Pancreas (tissue), 10 donors: ENCODE measurements around the gene ZNF224. TPM values are rescaled to one million over a fixed set of nuclear protein-coding genes. Genes with fewer than 3 reads are reported as not detected.

ENCODE experiments used
- ATAC-seq, 4 donors: fragments of 200-7000 bp; cut with Tn5 transposase; one replicate each; pipeline versions ENCODE4 v1.8.0 to v1.9.1; 2020; ENCODE audit warnings: mild to moderate bottlenecking in 4 of 4, moderate library complexity in 4 of 4
- DNase-seq, 6 donors: peaks; one replicate each; pipeline ENCODE4 v3.0.0-alpha.2; 2020
- FAIRE-seq: peaks from 2 replicates; lab custom pipeline; 2012; peaks lifted over from hg19 to GRCh38; lab: Jason Lieb, UNC
- H3K27ac ChIP-seq, 4 donors: fragments of 200-600 bp; sonication (generic); 1 replicate in 3 of 4; 2 replicates in 1 of 4; pipeline versions ENCODE4 v1.5.0 to v1.8.0; 2020
- H3K27me3 ChIP-seq, 4 donors: fragments of 200-600 bp; one replicate each; pipeline ENCODE4 v1.8.0; 2021
- H3K36me3 ChIP-seq, 3 donors: fragments of 200-600 bp; sonication (generic) in 1 of 3; one replicate each; pipeline versions ENCODE4 v1.5.0 to v1.8.0; 2020 to 2021
- H3K4me1 ChIP-seq, 3 donors: fragments of 200-600 bp; one replicate each; pipeline ENCODE4 v1.8.0; 2021
- H3K4me3 ChIP-seq, 4 donors: fragments of 200-600 bp; sonication (generic) in 2 of 4; one replicate each; pipeline versions ENCODE4 v1.5.0 to v1.8.0; 2020 to 2021
- H3K9me3 ChIP-seq, 4 donors: fragments of 200-600 bp; one replicate each; pipeline ENCODE4 v1.8.0; 2021
- WGBS, 2 donors: extraction: QIAGEN DNeasy Blood & Tissue Kit; methylation state at CpG; one replicate each; pipeline ENCODE4 v1.1.7; 2013; 5-methylcytosine and 5-hydroxymethylcytosine counted together
- intact Hi-C, 3 donors: fragments of 100-400 bp; cut with DNase I; formaldehyde crosslinking; loops; one replicate each; pipeline versions ENCODE4 v1.11.1 to v1.14.2; 2022
- polyA plus RNA-seq, 2 donors: library from polyadenylated mRNA; stranded (reverse); fragments of 200-250 nt; gene quantifications; one replicate each; pipeline ENCODE4 v1.2.3, GENCODE V29; 2013
- total RNA-seq, 6 donors: library from RNA; stranded (reverse); fragmentation: NEBNext Ultra II Directional in 4 of 6; extraction: Animal tissue kit (Norgen Biotek cat#: 25700) in 4 of 6; gene quantifications; one replicate each; pipeline versions ENCODE4 v1.2.1 to v1.2.4, GENCODE V29; 2021 to 2023
- TF ChIP-seq, protein P1 (sequence below), 4 donors: fragments of 200-600 bp; sonication (generic) in 3 of 4; IDR thresholded peaks; one replicate each; pipeline versions ENCODE4 v1.5.0 to v1.8.0; 2021; ENCODE audit warnings: antibody characterized with exemption in 4 of 4
- donor health status: healthy with polysubstance abuse.
- donor health status: DM: no; HTN: no; CAD: no; lungs with moderate emphysema.
- donor health status: DM: no; HTN: no; CAD: no.
- donor health status: control.
- donor health status: control.
- donor health status: Bipolar disorder and iron deficiency.
- donor health status: DM: yes; HTN: yes; CAD: no.
- donor health status: DM: no; HTN: no; CAD: no.
- donor health status: DM: no; HTN: no; CAD: no.
- donor health status: DM: yes; HTN: yes; CAD: no.

The ZNF224 gene
- total and polyA plus RNA-seq, 8 donors = 5.4 to 22.6 (median 11.0) TPM

DNA sequence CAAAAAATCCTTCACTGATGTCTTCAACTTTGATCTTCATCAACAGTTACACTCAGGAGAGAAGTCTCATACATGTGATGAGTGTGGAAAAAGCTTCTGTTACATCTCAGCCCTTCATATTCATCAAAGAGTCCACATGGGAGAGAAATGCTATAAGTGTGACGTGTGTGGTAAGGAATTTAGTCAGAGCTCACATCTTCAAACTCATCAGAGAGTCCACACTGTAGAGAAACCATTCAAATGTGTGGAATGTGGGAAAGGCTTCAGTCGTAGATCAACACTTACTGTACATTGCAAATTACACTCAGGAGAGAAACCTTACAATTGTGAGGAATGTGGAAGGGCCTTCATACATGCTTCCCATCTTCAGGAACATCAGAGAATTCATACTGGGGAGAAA is 62.3 kb downstream of the ZNF224 start:
- WGBS, 2 donors = 96% methylated on average over 2 of the region's 2 CpGs
- Histone ChIP-seq H3K27ac (no peak overlapping the region), H3K4me1 (no peaks in the 10 kb centered on the region), H3K4me3 (no peak overlapping the region), H3K36me3 (peaks cover 3 to 45% (median 27%) of the 10 kb centered on the region in 3 donors), H3K27me3 (no peaks in the 10 kb centered on the region), H3K9me3 (peaks cover 0 to 10% (median 4%) of the 10 kb centered on the region in 4 donors)
- intact Hi-C loops = no loop called here
- DNase-seq = no peak
- no peak for ATAC-seq
- FAIRE-seq = no peak
- TF ChIP-seq, protein P1, sequence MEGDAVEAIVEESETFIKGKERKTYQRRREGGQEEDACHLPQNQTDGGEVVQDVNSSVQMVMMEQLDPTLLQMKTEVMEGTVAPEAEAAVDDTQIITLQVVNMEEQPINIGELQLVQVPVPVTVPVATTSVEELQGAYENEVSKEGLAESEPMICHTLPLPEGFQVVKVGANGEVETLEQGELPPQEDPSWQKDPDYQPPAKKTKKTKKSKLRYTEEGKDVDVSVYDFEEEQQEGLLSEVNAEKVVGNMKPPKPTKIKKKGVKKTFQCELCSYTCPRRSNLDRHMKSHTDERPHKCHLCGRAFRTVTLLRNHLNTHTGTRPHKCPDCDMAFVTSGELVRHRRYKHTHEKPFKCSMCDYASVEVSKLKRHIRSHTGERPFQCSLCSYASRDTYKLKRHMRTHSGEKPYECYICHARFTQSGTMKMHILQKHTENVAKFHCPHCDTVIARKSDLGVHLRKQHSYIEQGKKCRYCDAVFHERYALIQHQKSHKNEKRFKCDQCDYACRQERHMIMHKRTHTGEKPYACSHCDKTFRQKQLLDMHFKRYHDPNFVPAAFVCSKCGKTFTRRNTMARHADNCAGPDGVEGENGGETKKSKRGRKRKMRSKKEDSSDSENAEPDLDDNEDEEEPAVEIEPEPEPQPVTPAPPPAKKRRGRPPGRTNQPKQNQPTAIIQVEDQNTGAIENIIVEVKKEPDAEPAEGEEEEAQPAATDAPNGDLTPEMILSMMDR (IDR thresholded peaks at IDR 0.05) = no peak

Other genes with a start within 250 kb of the ZNF224 start
- 1 to 10 TPM in 2 of 6 donors, under 1 TPM in 4; 0.51 to 2.5 (median 0.73) TPM for gene ZNF404, start 210.4 kb upstream of the ZNF224 start, total RNA-seq
- 1 to 10 TPM; 4.3 to 5.0 TPM for gene ZNF404, start 210.4 kb upstream of the ZNF224 start, polyA plus RNA-seq
- 1 to 10 TPM; 2.7 to 8.7 (median 4.4) TPM for gene ZNF45, start 159.1 kb upstream of the ZNF224 start, total RNA-seq
- 1 to 10 TPM; 2.3 to 5.1 TPM for gene ZNF45, start 159.1 kb upstream of the ZNF224 start, polyA plus RNA-seq
- 1 to 10 TPM in 5 of 6 donors, under 1 TPM in 1; 0.98 to 3.9 (median 1.5) TPM for gene ZNF221, start 143.1 kb upstream of the ZNF224 start, total RNA-seq
- 1 to 10 TPM in 1 of 2 donors, under 1 TPM in 1; 0.65 to 1.3 TPM for gene ZNF221, start 143.1 kb upstream of the ZNF224 start, polyA plus RNA-seq
- gene ZNF155, start 110.2 kb upstream of the ZNF224 start, total RNA-seq = 1 to 10 TPM; 1.2 to 5.2 (median 2.9) TPM
- 1 to 10 TPM; 2.9 to 7.3 TPM for gene ZNF155, start 110.2 kb upstream of the ZNF224 start, polyA plus RNA-seq
- gene ZNF230, start 91.4 kb upstream of the ZNF224 start, total RNA-seq = 1 to 10 TPM in 5 of 6 donors, under 1 TPM in 1; 0.79 to 2.9 (median 2.0) TPM
- 1 to 10 TPM in 1 of 2 donors, under 1 TPM in 1; 0.84 to 1.9 TPM for gene ZNF230, start 91.4 kb upstream of the ZNF224 start, polyA plus RNA-seq
- 1 to 10 TPM; 1.2 to 1.7 (median 1.5) TPM for gene ZNF222, start 69.0 kb upstream of the ZNF224 start, total RNA-seq
- 1 to 10 TPM; 1.3 to 3.6 TPM for gene ZNF222, start 69.0 kb upstream of the ZNF224 start, polyA plus RNA-seq
- 1 to 10 TPM in 5 of 6 donors, under 1 TPM in 1; 0.95 to 4.7 (median 1.7) TPM for gene ZNF223, start 42.3 kb upstream of the ZNF224 start, total RNA-seq
- 1 to 10 TPM; 2.5 to 4.4 TPM for gene ZNF223, start 42.3 kb upstream of the ZNF224 start, polyA plus RNA-seq
- 1 to 10 TPM in 1 of 6 donors, under 1 TPM in 5; 0.42 to 1.9 (median 0.85) TPM for gene ZNF284, start 22.2 kb upstream of the ZNF224 start, total RNA-seq
- gene ZNF284, start 22.2 kb upstream of the ZNF224 start, polyA plus RNA-seq = under 1 TPM; 0.53 to 0.92 TPM
- gene ZNF225, start 19.0 kb downstream of the ZNF224 start, total RNA-seq = 1 to 10 TPM; 1.5 to 3.9 (median 1.8) TPM
- gene ZNF225, start 19.0 kb downstream of the ZNF224 start, polyA plus RNA-seq = 1 to 10 TPM; 1.0 to 1.8 TPM
- gene ZNF234, start 47.2 kb downstream of the ZNF224 start, total RNA-seq = 1 to 10 TPM; 2.0 to 7.2 (median 4.1) TPM
- 1 to 10 TPM; 2.2 to 2.9 TPM for gene ZNF234, start 47.2 kb downstream of the ZNF224 start, polyA plus RNA-seq
- 10 to 100 TPM in 1 of 6 donors, 1 to 10 TPM in 5; 4.8 to 11.7 (median 6.2) TPM for gene ZNF226, start 70.7 kb downstream of the ZNF224 start, total RNA-seq
- gene ZNF226, start 70.7 kb downstream of the ZNF224 start, polyA plus RNA-seq = 10 to 100 TPM in 1 of 2 donors, 1 to 10 TPM in 1; 5.7 to 12.8 TPM
- 1 to 10 TPM; 6.3 to 9.7 (median 8.6) TPM for gene ZNF227, start 118.2 kb downstream of the ZNF224 start, total RNA-seq
- 1 to 10 TPM; 2.9 to 4.2 TPM for gene ZNF227, start 118.2 kb downstream of the ZNF224 start, polyA plus RNA-seq
- gene ZNF233, start 165.5 kb downstream of the ZNF224 start, total RNA-seq = under 1 TPM; 0.20 to 0.75 (median 0.30) TPM
- under 1 TPM; 0.30 to 0.49 TPM for gene ZNF233, start 165.5 kb downstream of the ZNF224 start, polyA plus RNA-seq
- gene ZNF235, start 210.7 kb downstream of the ZNF224 start, total RNA-seq = 1 to 10 TPM in 5 of 6 donors, under 1 TPM in 1; 0.82 to 3.7 (median 1.5) TPM
- gene ZNF235, start 210.7 kb downstream of the ZNF224 start, polyA plus RNA-seq = 1 to 10 TPM; 1.5 to 1.9 TPM